Colonic mucosa (tissue), 4 donors: ENCODE results near the gene DPM2. TPM values are rescaled to one million over a fixed set of nuclear protein-coding genes. Genes with fewer than 3 reads are reported as not detected.
A peak's percentile ranks its signal among the peaks of the same experiment; 100 is the strongest.

Source experiments
- DNase-seq: peaks from one replicate; pipeline ENCODE4 v3.0.0-alpha.2; 2020
- H3K27ac ChIP-seq: fragments of 200-600 bp; one replicate; pipeline ENCODE4 v1.8.0; 2021
- H3K27me3 ChIP-seq: fragments of 200-600 bp; one replicate; pipeline ENCODE4 v1.8.0; 2021
- H3K36me3 ChIP-seq: fragments of 200-600 bp; one replicate; pipeline ENCODE4 v1.8.0; 2021
- H3K4me1 ChIP-seq: fragments of 200-600 bp; one replicate; pipeline ENCODE4 v1.8.0; 2021; ENCODE audit warnings: mild to moderate bottlenecking
- H3K4me3 ChIP-seq: fragments of 200-600 bp; one replicate; pipeline ENCODE4 v1.8.0; 2021
- H3K9ac ChIP-seq, 2 donors: one replicate each; pipeline ENCODE4 v1.7.0; 2013; ENCODE audit warnings: control low read depth in 2 of 2, low read depth in 2 of 2, low read length in 2 of 2
- H3K9me3 ChIP-seq: fragments of 200-600 bp; one replicate; pipeline ENCODE4 v1.8.0; 2021
- intact Hi-C: fragments of 100-400 bp; cut with DNase I; formaldehyde crosslinking; loops from one replicate; pipeline ENCODE4 v1.14.1; 2022
- total RNA-seq, 2 donors: library from RNA; stranded (reverse); fragmentation: NEBNext Ultra II Directional in 1 of 2; extraction: Animal tissue kit (Norgen Biotek cat#: 25700) in 1 of 2; gene quantifications; one replicate each; pipeline ENCODE4 v1.2.1, GENCODE V29; 2021
- TF ChIP-seq, protein P1 (sequence below): fragments of 200-600 bp; IDR thresholded peaks from one replicate; pipeline ENCODE4 v1.8.0; 2022; ENCODE audit warnings: antibody characterized with exemption, mild to moderate bottlenecking
- donor health status: healthy.
- donor health status: DM: no; HTN: no; CAD: no.
- donor health status: DM: no; HTN: no; CAD: no.

Gene DPM2, protein sequence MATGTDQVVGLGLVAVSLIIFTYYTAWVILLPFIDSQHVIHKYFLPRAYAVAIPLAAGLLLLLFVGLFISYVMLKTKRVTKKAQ
- total RNA-seq: 10 to 100 TPM; 25.7 to 38.9 TPM

DNA sequence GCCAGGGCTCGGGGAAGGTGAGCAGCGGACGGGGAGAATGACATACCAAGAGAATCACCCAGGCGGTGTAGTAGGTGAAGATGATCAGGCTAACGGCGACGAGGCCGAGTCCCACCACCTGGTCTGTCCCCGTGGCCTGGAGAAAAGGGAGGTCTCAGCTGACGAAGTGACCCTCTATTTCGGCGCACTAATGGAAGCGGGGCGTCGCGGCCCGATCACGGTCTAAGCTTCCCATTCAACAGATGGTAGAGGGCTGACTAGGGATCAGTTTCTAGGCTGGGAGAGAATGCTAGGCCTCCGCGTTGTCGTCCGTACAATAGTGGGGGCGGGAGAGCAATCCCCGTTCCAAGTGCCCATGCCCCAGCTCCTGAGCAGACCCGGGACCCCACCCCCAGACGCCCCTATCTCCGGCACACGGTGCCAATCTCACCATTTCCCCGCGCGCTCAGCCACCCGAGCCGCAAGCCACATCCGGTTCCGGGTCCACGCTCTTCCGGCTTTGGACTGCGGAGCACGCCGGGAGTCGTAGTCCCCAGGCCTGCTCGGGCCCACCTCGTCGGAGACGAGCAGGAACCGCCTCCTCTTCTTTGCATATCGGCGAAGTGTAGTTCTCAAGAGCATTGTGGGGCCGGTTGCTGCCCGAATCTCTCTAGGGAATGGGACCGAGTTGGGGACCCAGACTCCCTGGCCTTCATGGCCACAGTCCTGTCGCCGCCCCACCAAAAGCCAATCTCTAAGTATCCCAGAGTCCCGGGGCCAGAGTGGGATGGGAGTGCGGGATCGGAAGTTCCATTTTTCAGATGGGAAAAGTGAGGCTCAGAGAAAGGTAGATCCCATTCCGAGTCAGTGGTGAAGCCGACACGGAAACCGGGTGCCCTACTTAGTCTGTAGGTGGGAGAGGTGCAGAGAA, at the start of gene DPM2:
Gene DPM2, minus strand, starts transcription at position 467 of the 910 bp plus-strand sequence. Its CDS starts 34 bp downstream, at position 433.
- intact Hi-C loops: no loop called here
- Histone ChIP-seq H3K36me3 (peaks cover 7% of the 10 kb centered on the region), H3K9me3 (no peaks in the 10 kb centered on the region), H3K9ac (peak within 1 kb of the TSS; percentile 82 to 88), H3K4me1 (peaks cover 5% of the 10 kb centered on the region), H3K4me3 (peak within 1 kb of the TSS; percentile 70), H3K27ac (peak within 1 kb of the TSS; percentile 50), H3K27me3 (no peaks in the 10 kb centered on the region)
- TF ChIP-seq, protein P1, sequence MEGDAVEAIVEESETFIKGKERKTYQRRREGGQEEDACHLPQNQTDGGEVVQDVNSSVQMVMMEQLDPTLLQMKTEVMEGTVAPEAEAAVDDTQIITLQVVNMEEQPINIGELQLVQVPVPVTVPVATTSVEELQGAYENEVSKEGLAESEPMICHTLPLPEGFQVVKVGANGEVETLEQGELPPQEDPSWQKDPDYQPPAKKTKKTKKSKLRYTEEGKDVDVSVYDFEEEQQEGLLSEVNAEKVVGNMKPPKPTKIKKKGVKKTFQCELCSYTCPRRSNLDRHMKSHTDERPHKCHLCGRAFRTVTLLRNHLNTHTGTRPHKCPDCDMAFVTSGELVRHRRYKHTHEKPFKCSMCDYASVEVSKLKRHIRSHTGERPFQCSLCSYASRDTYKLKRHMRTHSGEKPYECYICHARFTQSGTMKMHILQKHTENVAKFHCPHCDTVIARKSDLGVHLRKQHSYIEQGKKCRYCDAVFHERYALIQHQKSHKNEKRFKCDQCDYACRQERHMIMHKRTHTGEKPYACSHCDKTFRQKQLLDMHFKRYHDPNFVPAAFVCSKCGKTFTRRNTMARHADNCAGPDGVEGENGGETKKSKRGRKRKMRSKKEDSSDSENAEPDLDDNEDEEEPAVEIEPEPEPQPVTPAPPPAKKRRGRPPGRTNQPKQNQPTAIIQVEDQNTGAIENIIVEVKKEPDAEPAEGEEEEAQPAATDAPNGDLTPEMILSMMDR: no peak
- DNase-seq: peak; percentile 84

DNA sequence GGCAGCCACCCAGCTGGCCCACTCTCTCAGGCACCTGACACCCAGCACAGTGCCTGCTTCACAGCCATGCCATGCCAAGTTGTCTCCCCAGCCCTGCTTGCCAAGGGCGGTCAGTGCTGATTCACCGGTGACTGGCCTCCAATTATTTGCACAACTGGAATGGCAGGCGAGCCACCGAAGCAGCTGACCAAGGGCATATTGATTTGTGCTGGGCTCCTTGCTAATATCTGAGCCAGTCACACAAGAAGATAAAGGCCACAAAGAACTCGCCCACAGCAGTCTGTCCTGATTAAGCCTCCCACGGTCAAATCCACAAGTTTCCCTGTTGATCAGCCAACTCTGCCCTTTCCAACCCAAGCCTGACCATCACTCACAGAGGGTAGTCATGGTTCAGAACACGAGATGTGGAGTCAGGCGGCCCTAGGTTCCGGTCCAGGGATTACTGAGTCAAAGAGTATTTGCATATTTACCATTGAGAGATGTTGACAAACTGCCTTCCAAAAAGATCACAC, 49.5 kb upstream of the DPM2 start:
- H3K36me3 ChIP-seq: no peaks in the 10 kb centered on the region
- H3K9ac ChIP-seq: no peak overlapping the region
- no peaks in the 10 kb centered on the region for H3K4me1 ChIP-seq
- DNase-seq: no peak
- no peaks in the 10 kb centered on the region for H3K9me3 ChIP-seq
- intact Hi-C loops: no loop called here
- H3K27ac ChIP-seq: no peak overlapping the region
- TF ChIP-seq, protein P1: no peak
- H3K27me3 ChIP-seq: no peaks in the 10 kb centered on the region
- H3K4me3 ChIP-seq: no peak overlapping the region

DNA sequence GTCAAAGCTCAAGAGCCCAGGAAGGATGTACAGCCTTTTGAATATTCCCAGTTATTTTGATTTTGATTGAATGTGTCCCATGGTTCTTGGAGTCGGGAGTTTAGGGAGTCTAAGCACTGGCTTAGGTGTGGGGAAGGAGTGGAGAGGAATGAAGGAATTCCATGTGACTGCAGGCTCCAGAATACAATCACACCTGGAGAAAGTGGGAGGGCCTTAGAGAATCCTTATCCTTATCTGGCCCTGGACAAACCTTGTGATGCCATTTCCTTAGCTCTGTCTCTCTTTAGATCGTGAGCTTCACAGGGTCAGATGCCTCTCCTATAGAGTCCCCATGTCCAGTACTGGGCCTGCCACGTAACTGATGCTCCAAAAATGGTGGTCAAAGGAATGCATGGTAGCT, 47.4 kb upstream of the DPM2 start:
- intact Hi-C loops: no loop called here
- Histone ChIP-seq H3K27ac (no peak overlapping the region), H3K4me3 (no peak overlapping the region)

DNA sequence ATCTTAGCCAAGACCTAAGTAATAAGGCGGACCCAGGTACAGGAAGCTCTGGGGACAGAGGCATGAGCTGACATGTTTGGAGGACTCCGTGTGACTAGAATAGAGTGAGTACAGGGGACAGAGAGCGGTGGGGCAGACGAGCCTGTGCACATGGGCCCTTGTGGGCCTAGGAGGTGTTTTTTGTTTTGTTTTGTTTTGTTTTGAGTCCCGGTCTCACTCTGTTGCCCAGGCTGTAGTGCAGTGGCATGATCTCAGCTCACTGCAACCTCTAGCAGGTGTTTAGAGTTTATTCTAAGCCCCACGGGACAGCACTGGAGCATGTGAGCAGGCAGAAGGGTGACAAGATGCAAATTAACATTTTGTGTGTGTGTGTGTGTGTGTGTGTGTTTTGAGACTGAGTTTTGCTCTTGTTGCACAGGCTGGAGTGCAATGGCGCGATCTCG, 46.2 kb upstream of the DPM2 start:
- no peaks in the 10 kb centered on the region for H3K27me3 ChIP-seq
- H3K36me3 ChIP-seq: no peaks in the 10 kb centered on the region
- DNase-seq: no peak
- no peaks in the 10 kb centered on the region for H3K4me1 ChIP-seq
- no peak overlapping the region for H3K9ac ChIP-seq
- no peak overlapping the region for H3K4me3 ChIP-seq
- H3K9me3 ChIP-seq: no peaks in the 10 kb centered on the region
- TF ChIP-seq, protein P1: no peak
- intact Hi-C loops: no loop called here
- H3K27ac ChIP-seq: no peak overlapping the region

More for the DNA sequence above, 47.4 kb upstream of the DPM2 start:
- Histone ChIP-seq H3K36me3 (no peaks in the 10 kb centered on the region), H3K9me3 (no peaks in the 10 kb centered on the region), H3K27me3 (no peaks in the 10 kb centered on the region), H3K9ac (no peak overlapping the region), H3K4me1 (no peaks in the 10 kb centered on the region)
- no peak for DNase-seq
- TF ChIP-seq, protein P1: no peak

DNA sequence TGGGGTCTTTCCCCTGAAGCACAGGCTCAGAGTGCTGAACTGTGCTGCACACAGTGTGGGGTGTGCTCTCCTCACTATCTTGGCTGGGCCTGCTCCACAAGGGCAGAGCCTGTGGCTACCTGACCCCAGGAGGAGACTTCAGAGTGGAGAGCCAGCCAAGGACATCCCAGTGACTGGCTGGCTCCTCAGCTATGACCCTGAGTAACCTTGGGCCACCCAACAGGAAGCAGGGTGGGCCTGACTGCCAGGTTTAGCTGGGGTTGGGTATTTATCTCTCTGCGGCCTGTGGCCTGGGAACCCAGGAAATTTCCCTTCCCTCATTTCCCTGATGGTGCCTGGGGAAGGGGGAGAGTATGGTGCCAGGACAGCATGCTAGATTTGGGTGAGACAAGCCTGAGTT, 45.3 kb upstream of the DPM2 start:
- intact Hi-C loops: no loop called here

More for the DNA sequence above, 45.3 kb upstream of the DPM2 start:
- Histone ChIP-seq H3K4me1 (peaks cover under 1% of the 10 kb centered on the region), H3K9ac (no peak overlapping the region), H3K9me3 (no peaks in the 10 kb centered on the region), H3K4me3 (no peak overlapping the region), H3K27ac (no peak overlapping the region), H3K36me3 (no peaks in the 10 kb centered on the region), H3K27me3 (no peaks in the 10 kb centered on the region)
- DNase-seq: no peak
- TF ChIP-seq, protein P1: no peak
